GM06990 (cell line): ENCODE measurements around the gene DAB2.

ENCODE experiments used
- DNase-seq: peaks from one replicate; pipeline ENCODE4 v3.0.0-alpha.2; 2011; ENCODE audit not compliant: insufficient read length; ENCODE audit errors: extremely low read depth
- H3K27me3 ChIP-seq: replicated peaks from 2 replicates; pipeline ENCODE4 v1.6.0; 2011; ENCODE audit warnings: low read length; ENCODE audit not compliant: control insufficient read depth, insufficient read depth
- H3K36me3 ChIP-seq: 2 replicates; pipeline ENCODE4 v1.5.1; 2011; ENCODE audit warnings: low read length; ENCODE audit not compliant: control insufficient read depth, insufficient read depth
- H3K4me3 ChIP-seq: replicated peaks from 2 replicates; pipeline ENCODE4 v1.5.1; 2011; ENCODE audit warnings: low read depth, mild to moderate bottlenecking, control low read depth, low read length
- CTCF ChIP-seq: IDR thresholded peaks from 2 replicates; pipeline ENCODE4 v1.5.1; 2011; ENCODE audit warnings: low read length, control low read depth, mild to moderate bottlenecking, inconsistent platforms; ENCODE audit not compliant: insufficient read depth, poor library complexity, severe bottlenecking

Gene DAB2

GRCh38 chr5:39390945-39391344 is 33.8 kb downstream of the DAB2 start:
- H3K36me3 ChIP-seq = no peaks in the 10 kb centered on the region
- no peak for TF ChIP-seq CTCF
- DNase-seq = no peak

GRCh38 chr5:39387293-39387692 is 37.5 kb downstream of the DAB2 start:
- Histone ChIP-seq H3K27me3 (no peaks in the 10 kb centered on the region; the same call in 1 of the 2 replicates), H3K4me3 (no peak overlapping the region), H3K36me3 (no peaks in the 10 kb centered on the region)
- no peak for TF ChIP-seq CTCF
- DNase-seq = no peak

More at GRCh38 chr5:39390945-39391344, 33.8 kb downstream of the DAB2 start:
- H3K27me3 ChIP-seq = no peaks in the 10 kb centered on the region; the same call in 1 of the 2 replicates
- H3K4me3 ChIP-seq = no peak overlapping the region

- TF ChIP-seq CTCF = no peak
- H3K27me3 ChIP-seq = no peaks in the 10 kb centered on the region; the same call in 1 of the 2 replicates
- no peak overlapping the region for H3K4me3 ChIP-seq
- no peaks in the 10 kb centered on the region for H3K36me3 ChIP-seq
- DNase-seq = no peak
Observed at GRCh38 chr5:39384271-39384670, 40.5 kb downstream of the DAB2 start.

- no peak for TF ChIP-seq CTCF
- Histone ChIP-seq H3K27me3 (no peaks in the 10 kb centered on the region; the same call in 1 of the 2 replicates), H3K4me3 (no peak overlapping the region), H3K36me3 (no peaks in the 10 kb centered on the region)
- no peak for DNase-seq
Observed at GRCh38 chr5:39381376-39381775, 43.4 kb downstream of the DAB2 start.

GRCh38 chr5:39379693-39380092 is 45.1 kb downstream of the DAB2 start:
- H3K27me3 ChIP-seq = no peaks in the 10 kb centered on the region; the same call in 1 of the 2 replicates
- H3K4me3 ChIP-seq = no peak overlapping the region
- TF ChIP-seq CTCF = no peak
- no peak for DNase-seq
- no peaks in the 10 kb centered on the region for H3K36me3 ChIP-seq

GRCh38 chr5:39377613-39378012 is 47.2 kb downstream of the DAB2 start:
- no peak for TF ChIP-seq CTCF
- Histone ChIP-seq H3K4me3 (no peak overlapping the region), H3K36me3 (no peaks in the 10 kb centered on the region), H3K27me3 (no peaks in the 10 kb centered on the region; the same call in 1 of the 2 replicates)
- DNase-seq = no peak
